Epithelial cell of proximal tubule (primary cell): ENCODE measurements around the gene EPB41L4B. TPM values are rescaled to one million over a fixed set of nuclear protein-coding genes. Genes with fewer than 3 reads are reported as not detected.

Experiments used
- DNase-seq: peaks from one replicate; pipeline ENCODE4 v3.0.0-alpha.2; 2011; ENCODE audit warnings: low read depth
- H3K4me3 ChIP-seq: 2 replicates; pipeline ENCODE4 v1.5.1; 2011; ENCODE audit warnings: low read depth, mild to moderate bottlenecking, low read length
- total RNA-seq: library from RNA; depleted of rRNA; stranded (reverse); fragments of >200 nt; gene quantifications from 2 replicates; pipeline ENCODE4 v1.2.3, GENCODE V29; 2015
- TF ChIP-seq, protein P1 (sequence below): conservative IDR thresholded peaks from 2 replicates; pipeline ENCODE4 v1.5.1; 2012; ENCODE audit warnings: low read depth, mild to moderate bottlenecking, low read length

Gene EPB41L4B
- total RNA-seq, 1 donor from 2014 or later = 7.6 TPM

DNA sequence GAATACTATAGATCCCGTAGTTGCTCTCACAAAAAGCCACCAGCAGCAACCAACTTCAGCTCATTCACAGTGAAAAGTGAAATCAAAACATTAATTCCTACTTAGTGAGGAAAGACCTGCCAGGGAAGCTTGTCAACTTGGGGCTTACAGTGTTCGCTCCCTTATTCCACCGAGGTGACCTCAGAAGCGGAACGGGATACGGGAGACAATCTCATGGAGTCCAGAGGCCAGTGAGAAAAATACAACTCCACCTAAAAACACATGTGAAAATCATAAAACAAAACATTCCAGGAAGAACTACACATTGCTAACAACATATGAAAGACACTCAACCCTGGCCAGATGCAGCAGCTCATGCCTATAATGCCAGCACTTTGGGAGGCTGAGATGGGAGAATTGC is 11.6 kb downstream of the EPB41L4B start:
- H3K4me3 ChIP-seq = no peak overlapping the region
- TF ChIP-seq, protein P1, sequence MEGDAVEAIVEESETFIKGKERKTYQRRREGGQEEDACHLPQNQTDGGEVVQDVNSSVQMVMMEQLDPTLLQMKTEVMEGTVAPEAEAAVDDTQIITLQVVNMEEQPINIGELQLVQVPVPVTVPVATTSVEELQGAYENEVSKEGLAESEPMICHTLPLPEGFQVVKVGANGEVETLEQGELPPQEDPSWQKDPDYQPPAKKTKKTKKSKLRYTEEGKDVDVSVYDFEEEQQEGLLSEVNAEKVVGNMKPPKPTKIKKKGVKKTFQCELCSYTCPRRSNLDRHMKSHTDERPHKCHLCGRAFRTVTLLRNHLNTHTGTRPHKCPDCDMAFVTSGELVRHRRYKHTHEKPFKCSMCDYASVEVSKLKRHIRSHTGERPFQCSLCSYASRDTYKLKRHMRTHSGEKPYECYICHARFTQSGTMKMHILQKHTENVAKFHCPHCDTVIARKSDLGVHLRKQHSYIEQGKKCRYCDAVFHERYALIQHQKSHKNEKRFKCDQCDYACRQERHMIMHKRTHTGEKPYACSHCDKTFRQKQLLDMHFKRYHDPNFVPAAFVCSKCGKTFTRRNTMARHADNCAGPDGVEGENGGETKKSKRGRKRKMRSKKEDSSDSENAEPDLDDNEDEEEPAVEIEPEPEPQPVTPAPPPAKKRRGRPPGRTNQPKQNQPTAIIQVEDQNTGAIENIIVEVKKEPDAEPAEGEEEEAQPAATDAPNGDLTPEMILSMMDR = no peak
- no peak for DNase-seq

DNA sequence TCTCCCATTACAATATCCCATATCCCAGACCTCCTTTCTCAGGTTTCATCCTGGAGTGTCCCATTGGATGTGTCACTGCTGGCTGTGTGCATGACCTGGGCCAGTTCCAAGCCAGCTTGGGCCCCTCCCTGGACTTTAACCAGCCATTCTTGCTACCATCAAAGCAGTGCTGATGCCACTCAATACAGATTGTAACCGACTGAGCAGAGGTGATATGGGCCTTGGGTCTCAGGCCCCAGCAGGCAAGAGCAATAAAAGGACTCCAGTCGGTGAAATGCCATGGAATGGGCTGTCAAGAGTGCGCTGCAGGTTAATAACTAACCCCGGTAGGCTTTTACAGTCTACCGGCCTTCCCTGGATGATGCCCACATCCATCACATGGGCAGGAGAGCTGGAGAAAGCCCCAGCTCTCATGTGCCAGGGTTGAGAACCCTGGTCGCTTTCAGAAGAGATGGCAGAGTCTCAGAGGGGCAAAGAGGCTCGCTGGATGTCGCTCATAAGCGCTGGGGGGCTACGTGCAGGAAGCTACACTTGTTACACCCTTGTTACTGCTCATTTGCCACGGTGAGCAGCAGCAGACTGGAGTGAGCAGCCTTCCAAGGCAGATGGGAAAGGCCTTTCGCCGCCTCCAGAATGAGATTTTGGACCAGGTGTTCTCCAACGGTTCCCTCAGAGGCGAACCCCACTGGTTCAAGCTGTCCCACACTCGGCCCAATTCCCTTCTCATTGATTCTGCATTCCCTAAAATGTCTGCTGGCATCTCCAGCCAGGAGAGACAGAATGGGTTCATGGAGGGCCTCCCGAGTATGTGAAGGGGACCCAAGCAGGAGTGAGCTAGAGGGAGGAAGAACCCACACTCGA is 13.2 kb downstream of the EPB41L4B start:
- no peak overlapping the region for H3K4me3 ChIP-seq
- TF ChIP-seq, protein P1 = no peak
- no peak for DNase-seq

DNA sequence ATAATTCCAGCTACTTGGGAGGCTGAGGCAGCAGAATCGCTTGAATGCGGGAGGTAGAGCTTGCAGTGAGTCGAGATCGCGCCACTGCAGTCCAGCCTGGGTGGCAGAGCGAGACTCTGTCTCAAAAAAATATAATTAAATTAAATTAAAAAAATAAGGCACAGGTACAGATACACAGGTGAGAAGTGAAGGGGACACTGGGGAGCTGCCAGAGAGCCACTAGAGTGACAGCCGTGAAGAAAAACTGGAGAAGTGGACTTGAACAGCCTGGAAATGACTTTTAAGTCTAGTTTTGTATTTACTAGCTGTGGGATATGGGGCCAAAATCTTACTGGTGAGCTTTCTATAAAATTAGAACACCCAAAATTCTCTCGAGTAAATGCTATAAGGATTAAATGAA is 15.1 kb downstream of the EPB41L4B start:
- TF ChIP-seq, protein P1 = no peak
- no peak overlapping the region for H3K4me3 ChIP-seq
- DNase-seq = no peak

DNA sequence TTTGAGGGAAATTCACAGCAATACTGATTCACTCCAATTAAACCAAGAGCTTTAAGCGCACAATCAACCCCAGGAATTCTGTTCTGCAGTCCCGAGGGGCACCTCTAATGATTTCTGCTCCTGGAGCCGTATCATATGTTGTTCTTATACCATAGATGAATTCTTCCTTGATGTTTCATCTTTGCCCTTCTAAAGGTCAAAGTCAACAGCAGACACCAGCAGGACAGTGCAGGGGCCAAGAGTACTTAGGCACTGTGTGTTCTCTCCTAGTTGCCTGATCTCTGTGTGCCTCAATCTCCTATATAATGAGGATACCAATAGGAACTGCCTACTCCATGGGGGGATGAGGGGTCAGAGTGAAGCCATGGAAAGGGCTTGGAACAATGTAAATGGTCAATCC is 16.5 kb downstream of the EPB41L4B start:
- no peak for DNase-seq

DNA sequence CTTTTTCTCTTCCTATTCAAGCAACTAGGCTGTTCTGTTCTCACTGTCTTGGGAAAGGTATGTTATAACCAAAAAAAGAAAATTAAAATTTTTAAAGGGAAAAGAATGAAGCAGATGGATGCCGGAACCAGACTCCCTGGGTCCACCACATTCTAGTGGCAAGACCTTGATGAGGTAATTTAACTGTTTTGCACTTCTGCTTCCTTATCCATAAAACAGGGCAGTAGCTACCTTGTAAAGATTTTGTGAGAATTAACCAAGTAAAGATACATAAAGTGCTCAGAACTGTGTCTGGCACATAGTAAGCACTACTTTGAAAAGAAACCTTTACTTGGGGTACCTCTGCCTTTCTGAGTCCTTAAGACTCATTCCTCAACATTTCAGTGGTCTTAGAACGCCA is 17.0 kb downstream of the EPB41L4B start:
- TF ChIP-seq, protein P1 = no peak
- DNase-seq = no peak
- H3K4me3 ChIP-seq = no peak overlapping the region

More for the DNA sequence above, 16.5 kb downstream of the EPB41L4B start:
- TF ChIP-seq, protein P1 = no peak
- H3K4me3 ChIP-seq = no peak overlapping the region

GRCh38 chr9:109302606-109303005 is 18.3 kb downstream of the EPB41L4B start:
- TF ChIP-seq, protein P1 = no peak
- no peak overlapping the region for H3K4me3 ChIP-seq
- DNase-seq = no peak

- H3K4me3 ChIP-seq = no peak overlapping the region
- TF ChIP-seq, protein P1 = no peak
- no peak for DNase-seq
Observed at GRCh38 chr9:109301012-109301411, 19.8 kb downstream of the EPB41L4B start.
